Measurements from ENCODE around the gene APOBEC4. TPM values are rescaled to one million over a fixed set of nuclear protein-coding genes. Genes with fewer than 3 reads are reported as not detected.

Gene APOBEC4
- polyA plus RNA-seq, 1 of the 3 experiments (the other 2 are of a cell fraction): not detected

DNA sequence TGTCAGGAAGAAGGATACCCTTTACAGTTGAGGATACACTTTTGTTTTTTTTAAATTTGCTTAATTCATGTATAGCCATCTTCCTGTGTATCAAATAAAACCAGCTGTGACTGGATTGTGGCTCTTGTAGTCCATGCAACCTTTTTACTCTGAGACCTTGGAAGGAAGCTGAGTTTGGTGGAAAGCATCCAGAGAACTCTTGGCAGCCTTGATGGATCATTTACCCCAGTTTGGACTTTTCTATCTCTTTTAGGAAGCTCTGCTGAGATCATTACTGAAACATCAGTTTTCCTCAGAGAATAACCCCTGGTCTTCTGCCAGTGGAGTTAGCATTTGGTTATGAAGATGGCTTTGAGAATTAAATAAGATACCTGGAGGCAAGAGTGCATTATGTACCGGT, 21.2 kb upstream of the APOBEC4 start:
- Histone ChIP-seq H3K4me1 (ENCODE audit: control insufficient read depth in 1 of 2, insufficient read depth in 2 of 2, low read depth in 1 of 2, low read length in 1 of 2) (peaks cover 0 to 2% of the 10 kb centered on the region in 2 experiments; a peak in 1 of 4 replicates), H3K9ac (no peak overlapping the region), H3K36me3 (replicated peaks in 1 of 2; ENCODE audit: control insufficient read depth in 1 of 2, insufficient read depth in 2 of 2, low read length in 1 of 2) (peaks cover 0 to 4% of the 10 kb centered on the region in 2 experiments), H3K4me3 (ENCODE audit: low read depth in 2 of 2, low read length in 1 of 2) (no peak overlapping the region), H3K79me2 (ENCODE audit: insufficient read depth) (no peaks in the 10 kb centered on the region; the same call in 1 of the 2 replicates), H3F3A (replicated peaks; ENCODE audit: insufficient read depth) (no peaks in the 10 kb centered on the region), H3K27me3 (ENCODE audit: insufficient read depth) (no peaks in the 10 kb centered on the region), H3K9me3 (no peaks in the 10 kb centered on the region), H3K9me2 (no peaks in the 10 kb centered on the region), H4K20me1 (ENCODE audit: insufficient read depth) (no peaks in the 10 kb centered on the region), H3K4me2 (no peak overlapping the region), H3K27ac (ENCODE audit: low read depth in 2 of 2, low read length in 1 of 2) (no peak overlapping the region), H2AFZ (ENCODE audit: low read depth) (no peak overlapping the region)
- WGBS (ENCODE audit: low lambda C conversion rate): 65% methylated on average over 1 of the region's 1 CpG
- POLR2A ChIA-PET: no interaction called here
- DNase-seq: no peak
- no peak for TF ChIP-seq SMC3 (IDR thresholded peaks at IDR 0.05; ENCODE audit: low read depth, low read length)
- TF ChIP-seq, protein P1, sequence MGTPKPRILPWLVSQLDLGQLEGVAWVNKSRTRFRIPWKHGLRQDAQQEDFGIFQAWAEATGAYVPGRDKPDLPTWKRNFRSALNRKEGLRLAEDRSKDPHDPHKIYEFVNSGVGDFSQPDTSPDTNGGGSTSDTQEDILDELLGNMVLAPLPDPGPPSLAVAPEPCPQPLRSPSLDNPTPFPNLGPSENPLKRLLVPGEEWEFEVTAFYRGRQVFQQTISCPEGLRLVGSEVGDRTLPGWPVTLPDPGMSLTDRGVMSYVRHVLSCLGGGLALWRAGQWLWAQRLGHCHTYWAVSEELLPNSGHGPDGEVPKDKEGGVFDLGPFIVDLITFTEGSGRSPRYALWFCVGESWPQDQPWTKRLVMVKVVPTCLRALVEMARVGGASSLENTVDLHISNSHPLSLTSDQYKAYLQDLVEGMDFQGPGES (IDR thresholded peaks at IDR 0.05; ENCODE audit: low read depth, low read length): no peak
- TF ChIP-seq TEAD4 (IDR thresholded peaks at IDR 0.05; ENCODE audit: borderline replicate concordance, insufficient read depth): no peak
- no peak for TF ChIP-seq TAF1 (IDR thresholded peaks at IDR 0.05; ENCODE audit: borderline replicate concordance, low read depth, low read length)
- TF ChIP-seq, protein P2, sequence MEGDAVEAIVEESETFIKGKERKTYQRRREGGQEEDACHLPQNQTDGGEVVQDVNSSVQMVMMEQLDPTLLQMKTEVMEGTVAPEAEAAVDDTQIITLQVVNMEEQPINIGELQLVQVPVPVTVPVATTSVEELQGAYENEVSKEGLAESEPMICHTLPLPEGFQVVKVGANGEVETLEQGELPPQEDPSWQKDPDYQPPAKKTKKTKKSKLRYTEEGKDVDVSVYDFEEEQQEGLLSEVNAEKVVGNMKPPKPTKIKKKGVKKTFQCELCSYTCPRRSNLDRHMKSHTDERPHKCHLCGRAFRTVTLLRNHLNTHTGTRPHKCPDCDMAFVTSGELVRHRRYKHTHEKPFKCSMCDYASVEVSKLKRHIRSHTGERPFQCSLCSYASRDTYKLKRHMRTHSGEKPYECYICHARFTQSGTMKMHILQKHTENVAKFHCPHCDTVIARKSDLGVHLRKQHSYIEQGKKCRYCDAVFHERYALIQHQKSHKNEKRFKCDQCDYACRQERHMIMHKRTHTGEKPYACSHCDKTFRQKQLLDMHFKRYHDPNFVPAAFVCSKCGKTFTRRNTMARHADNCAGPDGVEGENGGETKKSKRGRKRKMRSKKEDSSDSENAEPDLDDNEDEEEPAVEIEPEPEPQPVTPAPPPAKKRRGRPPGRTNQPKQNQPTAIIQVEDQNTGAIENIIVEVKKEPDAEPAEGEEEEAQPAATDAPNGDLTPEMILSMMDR (IDR thresholded peaks at IDR 0.05): no peak
- TF ChIP-seq, protein P3, sequence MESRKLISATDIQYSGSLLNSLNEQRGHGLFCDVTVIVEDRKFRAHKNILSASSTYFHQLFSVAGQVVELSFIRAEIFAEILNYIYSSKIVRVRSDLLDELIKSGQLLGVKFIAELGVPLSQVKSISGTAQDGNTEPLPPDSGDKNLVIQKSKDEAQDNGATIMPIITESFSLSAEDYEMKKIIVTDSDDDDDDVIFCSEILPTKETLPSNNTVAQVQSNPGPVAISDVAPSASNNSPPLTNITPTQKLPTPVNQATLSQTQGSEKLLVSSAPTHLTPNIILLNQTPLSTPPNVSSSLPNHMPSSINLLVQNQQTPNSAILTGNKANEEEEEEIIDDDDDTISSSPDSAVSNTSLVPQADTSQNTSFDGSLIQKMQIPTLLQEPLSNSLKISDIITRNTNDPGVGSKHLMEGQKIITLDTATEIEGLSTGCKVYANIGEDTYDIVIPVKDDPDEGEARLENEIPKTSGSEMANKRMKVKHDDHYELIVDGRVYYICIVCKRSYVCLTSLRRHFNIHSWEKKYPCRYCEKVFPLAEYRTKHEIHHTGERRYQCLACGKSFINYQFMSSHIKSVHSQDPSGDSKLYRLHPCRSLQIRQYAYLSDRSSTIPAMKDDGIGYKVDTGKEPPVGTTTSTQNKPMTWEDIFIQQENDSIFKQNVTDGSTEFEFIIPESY (IDR thresholded peaks at IDR 0.05; ENCODE audit: borderline replicate concordance, low read depth): no peak
- TF ChIP-seq RCOR1 (IDR thresholded peaks at IDR 0.05; ENCODE audit: low read length): no peak
- TF ChIP-seq NRF1 (IDR thresholded peaks at IDR 0.05; ENCODE audit: low read depth, low read length): no peak
- TF ChIP-seq FOXJ3 (CRISPR knock-in tag; IDR thresholded peaks at IDR 0.05): no peak
- no peak for TF ChIP-seq NFIC (IDR thresholded peaks at IDR 0.05; ENCODE audit: borderline replicate concordance)
- TF ChIP-seq MXI1 (IDR thresholded peaks at IDR 0.05; ENCODE audit: low read depth, low read length): no peak
- no peak for TF ChIP-seq RXRA (IDR thresholded peaks at IDR 0.05; ENCODE audit: borderline replicate concordance, low read depth)
- TF ChIP-seq MEF2A (IDR thresholded peaks at IDR 0.05; ENCODE audit: borderline replicate concordance, low read depth): no peak
- no peak for TF ChIP-seq FOXM1 (IDR thresholded peaks at IDR 0.05; ENCODE audit: low read depth)
- no peak for TF ChIP-seq RAD21 (IDR thresholded peaks at IDR 0.05; ENCODE audit: low read length)
- TF ChIP-seq, protein P4, sequence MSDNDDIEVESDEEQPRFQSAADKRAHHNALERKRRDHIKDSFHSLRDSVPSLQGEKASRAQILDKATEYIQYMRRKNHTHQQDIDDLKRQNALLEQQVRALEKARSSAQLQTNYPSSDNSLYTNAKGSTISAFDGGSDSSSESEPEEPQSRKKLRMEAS (IDR thresholded peaks at IDR 0.05; ENCODE audit: low read depth): no peak
- TF ChIP-seq, protein P5, sequence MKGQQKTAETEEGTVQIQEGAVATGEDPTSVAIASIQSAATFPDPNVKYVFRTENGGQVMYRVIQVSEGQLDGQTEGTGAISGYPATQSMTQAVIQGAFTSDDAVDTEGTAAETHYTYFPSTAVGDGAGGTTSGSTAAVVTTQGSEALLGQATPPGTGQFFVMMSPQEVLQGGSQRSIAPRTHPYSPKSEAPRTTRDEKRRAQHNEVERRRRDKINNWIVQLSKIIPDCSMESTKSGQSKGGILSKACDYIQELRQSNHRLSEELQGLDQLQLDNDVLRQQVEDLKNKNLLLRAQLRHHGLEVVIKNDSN (IDR thresholded peaks at IDR 0.05; ENCODE audit: borderline replicate concordance, low read depth): no peak
- no peak for TF ChIP-seq FOSL2 (IDR thresholded peaks at IDR 0.05; ENCODE audit: borderline replicate concordance, low read depth)
- TF ChIP-seq RFX5 (IDR thresholded peaks at IDR 0.05; ENCODE audit: low read length): no peak
- CTCF ChIA-PET: interaction anchor here (0.9 to 1.4 kb wide), 6 partner anchors 10 to 242 kb away, joined by 3 to 6 read pairs (median 5); no protein-coding TSS in a partner anchor

All from SK-N-SH (cell line).